Gastrocnemius medialis (tissue), 4 donors: ENCODE results near the gene FGD4. TPM values are rescaled to one million over a fixed set of nuclear protein-coding genes. Genes with fewer than 3 reads are reported as not detected.
A peak's percentile ranks its signal among the peaks of the same experiment; 100 is the strongest.

ENCODE experiments used
- ATAC-seq, 2 donors: fragments of 150-250 bp; one replicate each; pipeline ENCODE4 v1.9.1; 2016
- DNase-seq, 2 donors: peaks; one replicate each; pipeline ENCODE4 v3.0.0-alpha.2; 2019
- H3K27ac ChIP-seq, 4 donors: fragments of 200-600 bp; sonication (generic); 1 replicate in 1 of 4; 2 replicates in 3 of 4; pipeline ENCODE4 v1.5.1; 2016 to 2018; ENCODE audit warnings: mild to moderate bottlenecking in 2 of 4, moderate library complexity in 1 of 4
- H3K27me3 ChIP-seq, 3 donors: fragments of 200-600 bp; sonication (generic) in 2 of 3; 1 replicate in 1 of 3; 2 replicates in 2 of 3; pipeline versions ENCODE4 v1.5.1 to v1.6.0; 2016 to 2019; ENCODE audit warnings: mild to moderate bottlenecking in 1 of 3, moderate library complexity in 1 of 3
- H3K36me3 ChIP-seq, 2 donors: fragments of 200-600 bp; sonication (generic) in 1 of 2; one replicate each; pipeline ENCODE4 v1.5.1; 2017 to 2018
- H3K4me1 ChIP-seq, 2 donors: fragments of 200-600 bp; sonication (generic) in 1 of 2; one replicate each; pipeline ENCODE4 v1.5.1; 2016 to 2017; ENCODE audit warnings: mild to moderate bottlenecking in 2 of 2
- H3K4me3 ChIP-seq, 4 donors: fragments of 200-600 bp; sonication (generic) in 3 of 4; 1 replicate in 1 of 4; 2 replicates in 3 of 4; pipeline ENCODE4 v1.5.1; 2016 to 2019; ENCODE audit warnings: mild to moderate bottlenecking in 2 of 4
- H3K9me3 ChIP-seq, 3 donors: fragments of 200-600 bp; sonication (generic) in 2 of 3; 1 replicate in 1 of 3; 2 replicates in 2 of 3; pipeline ENCODE4 v1.5.1; 2016 to 2019
- CTCF ChIP-seq, 5 experiments: fragments of 450-650 bp in 3 of 5; fragments of 200-600 bp in 2 of 5; sonication (generic) in 2 of 5; IDR thresholded peaks in 4 of 5; conservative IDR thresholded peaks in 1 of 5; 1 replicate in 4 of 5; 2 replicates in 1 of 5; pipeline ENCODE4 v1.5.1; 2016 to 2019; ENCODE audit warnings: antibody characterized with exemption in 5 of 5, mild to moderate bottlenecking in 3 of 5, moderate library complexity in 3 of 5
- POLR2A ChIP-seq, 2 donors: fragments of 450-650 bp; IDR thresholded peaks; one replicate each; pipeline ENCODE4 v1.6.1; 2017; ENCODE audit warnings: antibody characterized with exemption in 2 of 2, mild to moderate bottlenecking in 2 of 2, moderate library complexity in 2 of 2
- in situ Hi-C, 4 donors: fragments of 200-750 bp; cut with MboI; loops; one replicate each; pipeline versions ENCODE4 v1.15.0 to v1.8.0; 2017; ENCODE audit warnings: low sequenced_read_pairs in 4 of 4
- intact Hi-C: fragments of 100-400 bp; cut with DNase I; formaldehyde crosslinking; loops from one replicate; pipeline ENCODE4 v1.15.1; 2023; ENCODE audit warnings: low total_unique reads
- total RNA-seq, 4 donors: library from RNA; depleted of rRNA; stranded (reverse); fragments of >200 nt; gene quantifications; one replicate each; pipeline versions ENCODE4 v1.1.0 to v1.2.3, GENCODE V29; 2016

Gene FGD4
- total RNA-seq, 4 donors from 2014 or later: 18.8 to 60.3 (median 40.8) TPM

GRCh38 chr12:32382226-32382625 is 17.1 kb upstream of the FGD4 start:
- Histone ChIP-seq H3K9me3 (no peaks in the 10 kb centered on the region), H3K36me3 (no peaks in the 10 kb centered on the region), H3K4me3 (no peak overlapping the region), H3K27me3 (no peaks in the 10 kb centered on the region), H3K4me1 (no peaks in the 10 kb centered on the region), H3K27ac (no peak overlapping the region)
- in situ Hi-C loops (no loop called here), intact Hi-C loops (no loop called here)
- TF ChIP-seq POLR2A (IDR thresholded peaks at IDR 0.05): no peak
- no peak for TF ChIP-seq CTCF (IDR thresholded peaks at IDR 0.05 in 4 of 5, conservative IDR thresholded peaks at IDR 0.05 in 1 of 5)
- ATAC-seq (no peak), DNase-seq (no peak)

GRCh38 chr12:32390572-32391219 is 8.7 kb upstream of the FGD4 start:
- no peak for DNase-seq
- no peaks in the 10 kb centered on the region for H3K9me3 ChIP-seq
- in situ Hi-C loops: no loop called here
- intact Hi-C loops: no loop called here
- no peak overlapping the region for H3K27ac ChIP-seq
- ATAC-seq: no peak
- no peak for TF ChIP-seq POLR2A (IDR thresholded peaks at IDR 0.05)
- no peak for TF ChIP-seq CTCF (IDR thresholded peaks at IDR 0.05 in 4 of 5, conservative IDR thresholded peaks at IDR 0.05 in 1 of 5)
- no peaks in the 10 kb centered on the region for H3K4me1 ChIP-seq
- H3K4me3 ChIP-seq: peak overlapping the region; percentile 27 to 45 (median 32)
- H3K36me3 ChIP-seq: no peaks in the 10 kb centered on the region
- peaks cover 0 to 10% (median 0%) of the 10 kb centered on the region in 3 donors for H3K27me3 ChIP-seq

- Histone ChIP-seq H3K9me3 (no peaks in the 10 kb centered on the region), H3K4me1 (peaks cover 4 to 9% of the 10 kb centered on the region in 2 donors), H3K27ac (no peak overlapping the region), H3K36me3 (no peaks in the 10 kb centered on the region), H3K27me3 (peaks cover 0 to 7% (median 0%) of the 10 kb centered on the region in 3 donors), H3K4me3 (no peak overlapping the region)
- intact Hi-C loops (loop anchor here (5.0 kb wide), 2 partner anchors 62 to 267 kb away; no protein-coding TSS in a partner anchor), in situ Hi-C loops (no loop called here)
- ATAC-seq: no peak
- TF ChIP-seq CTCF (IDR thresholded peaks at IDR 0.05 in 4 of 5, conservative IDR thresholded peaks at IDR 0.05 in 1 of 5) (no peak), POLR2A (IDR thresholded peaks at IDR 0.05) (no peak)
- DNase-seq: no peak
These were observed 4.3 kb upstream of the FGD4 start for GRCh38 chr12:32395026-32395425.

- DNase-seq: no peak
- peaks cover 4 to 16% of the 10 kb centered on the region in 2 donors for H3K4me1 ChIP-seq
- intact Hi-C loops: loop anchor here (5.0 kb wide), 2 partner anchors 60 to 265 kb away; no protein-coding TSS in a partner anchor
- H3K9me3 ChIP-seq: no peaks in the 10 kb centered on the region
- ATAC-seq: no peak
- TF ChIP-seq POLR2A (IDR thresholded peaks at IDR 0.05) (no peak), CTCF (IDR thresholded peaks at IDR 0.05 in 4 of 5, conservative IDR thresholded peaks at IDR 0.05 in 1 of 5) (no peak)
- in situ Hi-C loops: no loop called here
- H3K27ac ChIP-seq: no peak overlapping the region
- H3K36me3 ChIP-seq: no peaks in the 10 kb centered on the region
- no peaks in the 10 kb centered on the region for H3K27me3 ChIP-seq
- no peak overlapping the region for H3K4me3 ChIP-seq
These were observed 1.7 kb upstream of the FGD4 start for GRCh38 chr12:32397696-32398095.
